A549 (cell line): ENCODE results near the gene ASH1L. TPM values are rescaled to one million over a fixed set of nuclear protein-coding genes. Genes with fewer than 3 reads are reported as not detected.

Experiments used
- ATAC-seq, 2 experiments: fragments of 200-7000 bp in 1 of 2; fragments of >200 bp in 1 of 2; cut with Nextera tagmentation in 1 of 2; cut with Tn5 transposase in 1 of 2; 3 replicates each; pipeline versions ENCODE4 v1.8.0 to v1.9.1; 2018 to 2020; ENCODE audit warnings: mild to moderate bottlenecking in 1 of 2, moderate library complexity in 1 of 2
- CTCF ChIA-PET: fragments of 300-600 bp; sonication (Branson Sonifier 250); formaldehyde crosslinking; extraction: SDS; loops from one replicate; lab custom pipeline; 2021; ENCODE audit warnings: antibody characterized with exemption, inconsistent platforms; lab: Yijun Ruan, JAX
- POLR2A ChIA-PET: fragments of 350-600 bp; formaldehyde crosslinking; extraction: SDS; loops from one replicate; lab custom pipeline; 2021; ENCODE audit warnings: antibody characterized with exemption, inconsistent platforms; lab: Yijun Ruan, JAX
- DNase-seq, 2 experiments: peaks; one replicate each; pipeline versions ENCODE4 v3.0.0 to v3.0.0-alpha.2; 2011 to 2016; ENCODE audit warnings: low read depth in 1 of 2, low spot score in 1 of 2
- FAIRE-seq: peaks from 2 replicates; lab custom pipeline; 2011; peaks lifted over from hg19 to GRCh38; lab: Jason Lieb, UNC
- H3K27ac ChIP-seq, 2 experiments: fragments of >200 bp; sonication (Bioruptor Twin); formaldehyde crosslinking; 3 replicates each; pipeline ENCODE4 v1.5.1; 2016 to 2017
- H3K4me1 ChIP-seq: fragments of >200 bp; sonication (Bioruptor Twin); formaldehyde crosslinking; 3 replicates; pipeline ENCODE4 v1.6.1; 2016
- H3K4me2 ChIP-seq: fragments of >200 bp; sonication (Bioruptor Twin); formaldehyde crosslinking; 3 replicates; pipeline ENCODE4 v1.6.1; 2016
- H3K4me3 ChIP-seq: fragments of >200 bp; sonication (Bioruptor Twin); formaldehyde crosslinking; 3 replicates; pipeline ENCODE4 v1.5.1; 2016
- H3K9me3 ChIP-seq: fragments of >200 bp; sonication (Bioruptor Twin); formaldehyde crosslinking; 3 replicates; pipeline ENCODE4 v1.6.1; 2016
- CBX2 ChIP-seq: fragments of 200-600 bp; sonication (generic); IDR thresholded peaks from 2 replicates; pipeline ENCODE4 v1.6.1; 2016; ENCODE audit warnings: low read depth, mild to moderate bottlenecking, borderline replicate concordance
- CHD4 ChIP-seq: fragments of 200-600 bp; sonication (generic); IDR thresholded peaks from 2 replicates; pipeline ENCODE4 v1.6.1; 2016; ENCODE audit warnings: antibody characterized with exemption, mild to moderate bottlenecking, borderline replicate concordance
- ELK1 ChIP-seq: fragments of 150-350 bp; IDR thresholded peaks from 2 replicates; pipeline ENCODE4 v1.6.1; 2014; ENCODE audit warnings: low read depth, mild to moderate bottlenecking, low read length
- EP300 ChIP-seq, 2 experiments: fragments of >200 bp; sonication (Bioruptor Twin); formaldehyde crosslinking; IDR thresholded peaks; 2 replicates in 1 of 2; 3 replicates in 1 of 2; pipeline ENCODE4 v1.6.1; 2016 to 2017
- FOSL2 ChIP-seq, 2 experiments: fragments of 450-650 bp in 1 of 2; fragments of >200 bp in 1 of 2; sonication (Bioruptor Twin) in 1 of 2; formaldehyde crosslinking; IDR thresholded peaks; 2 replicates each; pipeline versions ENCODE4 v1.5.0 to v1.6.1; 2016 to 2020; ENCODE audit warnings: mild to moderate bottlenecking in 1 of 2, moderate library complexity in 1 of 2
- HDAC2 ChIP-seq: fragments of 200-600 bp; sonication (generic); IDR thresholded peaks from 2 replicates; pipeline ENCODE4 v1.6.1; 2016
- HES2 ChIP-seq: fragments of >200 bp; sonication (Bioruptor Twin); formaldehyde crosslinking; IDR thresholded peaks from 2 replicates; pipeline ENCODE4 v1.6.1; 2016
- HMGXB4 ChIP-seq: fragments of 250-450 bp; sonication (Bioruptor Pico); IDR thresholded peaks from 2 replicates; pipeline ENCODE4 v1.5.0; 2021; ENCODE audit warnings: mild to moderate bottlenecking, moderate library complexity, borderline replicate concordance
- HOXA7 ChIP-seq: fragments of 250-450 bp; sonication (Bioruptor Pico); IDR thresholded peaks from 2 replicates; pipeline ENCODE4 v1.5.0; 2020; ENCODE audit warnings: mild to moderate bottlenecking, moderate library complexity
- HOXB5 ChIP-seq: fragments of 250-450 bp; sonication (Bioruptor Pico); IDR thresholded peaks from 2 replicates; pipeline ENCODE4 v1.5.0; 2020; ENCODE audit warnings: mild to moderate bottlenecking, moderate library complexity
- KDM5A ChIP-seq: fragments of 200-600 bp; sonication (generic); IDR thresholded peaks from 2 replicates; pipeline ENCODE4 v1.6.1; 2016; ENCODE audit warnings: antibody characterized with exemption, mild to moderate bottlenecking
- MAFK ChIP-seq: fragments of 450-650 bp; IDR thresholded peaks from 2 replicates; pipeline ENCODE4 v1.6.1; 2014; ENCODE audit not compliant: partially characterized antibody
- MAZ ChIP-seq: fragments of 150-350 bp; IDR thresholded peaks from 2 replicates; pipeline ENCODE4 v1.6.1; 2014; ENCODE audit warnings: antibody characterized with exemption, low read depth, low read length, borderline replicate concordance
- RAD21 ChIP-seq, 2 experiments: fragments of >200 bp in 1 of 2; sonication (Bioruptor Twin) in 1 of 2; formaldehyde crosslinking in 1 of 2; IDR thresholded peaks in 1 of 2; conservative IDR thresholded peaks in 1 of 2; 2 replicates in 1 of 2; 3 replicates in 1 of 2; pipeline ENCODE4 v1.6.1; 2012 to 2018; ENCODE audit warnings: inconsistent platforms in 1 of 2
- RARB ChIP-seq: fragments of 250-450 bp; sonication (Bioruptor Pico); IDR thresholded peaks from 2 replicates; pipeline ENCODE4 v1.8.0; 2021; ENCODE audit warnings: mild to moderate bottlenecking, moderate library complexity
- RCOR1 ChIP-seq: fragments of 150-350 bp; IDR thresholded peaks from 2 replicates; pipeline ENCODE4 v1.6.1; 2014; ENCODE audit warnings: antibody characterized with exemption, low read length, low read depth
- REST ChIP-seq: fragments of 200-600 bp; sonication (generic); IDR thresholded peaks from 2 replicates; pipeline ENCODE4 v1.6.1; 2016; ENCODE audit warnings: antibody characterized with exemption, mild to moderate bottlenecking, moderate library complexity
- RFX5 ChIP-seq: fragments of 450-650 bp; IDR thresholded peaks from 2 replicates; pipeline ENCODE4 v1.7.1; 2014; ENCODE audit warnings: antibody characterized with exemption, mild to moderate bottlenecking, moderate library complexity
- RNF2 ChIP-seq: fragments of 200-600 bp; sonication (generic); IDR thresholded peaks from 2 replicates; pipeline ENCODE4 v1.6.1; 2016; ENCODE audit warnings: low read depth, mild to moderate bottlenecking, antibody characterized with exemption, moderate library complexity, borderline replicate concordance
- SMC3 ChIP-seq: fragments of >200 bp; sonication (Bioruptor Twin); formaldehyde crosslinking; IDR thresholded peaks from 3 replicates; pipeline ENCODE4 v1.6.1; 2018; ENCODE audit warnings: inconsistent platforms
- WGBS: methylation state at CpG from one replicate; pipeline ENCODE4 v1.1.6; 2017; ENCODE audit errors: missing lambda C conversion rate; 5-methylcytosine and 5-hydroxymethylcytosine counted together
- polyA plus RNA-seq, 4 experiments: library from polyadenylated mRNA; depleted of rRNA in 3 of 4; stranded (reverse); fragments of >200 nt; fragmentation: RNase III in 1 of 4; extraction: RNeasy Plus Mini Kit Qiagen cat#74134 plus additional on column Dnase treatment in 1 of 4; gene quantifications; 2 replicates in 3 of 4; 3 replicates in 1 of 4; pipeline ENCODE4 v1.2.3, GENCODE V29; 2011 to 2017

Gene ASH1L
- polyA plus RNA-seq, 2 of the 4 experiments (the other 2 are of a cell fraction), result 10.0 to 32.8 TPM

GRCh38 chr1:155485222-155485621, 77.4 kb downstream of the ASH1L start (continued):
- TF ChIP-seq HES2 (no peak), FOSL2 (IDR thresholded peaks at IDR 0.05) (no peak), FOSL2 (CRISPR knock-in tag; IDR thresholded peaks at IDR 0.05) (no peak), ELK1 (no peak), RAD21 (conservative IDR thresholded peaks at IDR 0.05 in 1 of 2, IDR thresholded peaks at IDR 0.05 in 1 of 2) (no peak)

GRCh38 chr1:155481741-155482241, 80.8 kb downstream of the ASH1L start:
- ChIA-PET POLR2A (no interaction called here), CTCF (interaction anchor here (1.0 kb wide), 2 partner anchors 19 to 23 kb away, joined by 3 to 5 read pairs; no protein-coding TSS in a partner anchor)
- H3K4me1 ChIP-seq, result peaks cover 17% of the 10 kb centered on the region; the same call in 2 of the 3 replicates
- FAIRE-seq (no peak), ATAC-seq (no peak), DNase-seq (no peak)
- H3K4me2 ChIP-seq, result no peak overlapping the region
- no peak overlapping the region for H3K4me3 ChIP-seq
- WGBS, result 100% methylated on average over 2 of the region's 2 CpGs
- no peak overlapping the region for H3K27ac ChIP-seq
- TF ChIP-seq REST, result no peak
- no peak for TF ChIP-seq HOXA7 (CRISPR knock-in tag)
- no peak for TF ChIP-seq RCOR1
- no peak for TF ChIP-seq KDM5A
- no peak for TF ChIP-seq RNF2
- TF ChIP-seq RFX5, result no peak
- TF ChIP-seq MAFK, result no peak
- TF ChIP-seq MAZ, result no peak
- no peak for TF ChIP-seq RAD21 (conservative IDR thresholded peaks at IDR 0.05 in 1 of 2, IDR thresholded peaks at IDR 0.05 in 1 of 2)
- no peak for TF ChIP-seq ELK1
- no peak for TF ChIP-seq EP300 (IDR thresholded peaks at IDR 0.05)
- no peak for TF ChIP-seq HES2
- TF ChIP-seq HOXB5 (CRISPR knock-in tag), result no peak
- TF ChIP-seq SMC3, result no peak
- no peak for TF ChIP-seq HDAC2
- TF ChIP-seq RARB, result no peak
- no peak for TF ChIP-seq CHD4
- TF ChIP-seq HMGXB4 (CRISPR knock-in tag), result no peak
- no peak for TF ChIP-seq CBX2
- H3K9me3 ChIP-seq, result no peaks in the 10 kb centered on the region
